Right lobe of liver (tissue), 6 donors: ENCODE measurements around the gene IER5. TPM values are rescaled to one million over a fixed set of nuclear protein-coding genes. Genes with fewer than 3 reads are reported as not detected.
"Not testable (repeated sequence)": the region's sequence is repeated elsewhere in the genome, so short reads cannot be mapped to it uniquely, and the experiment has no call there.

Experiments
- ATAC-seq, 4 donors: fragments of 200-7000 bp; cut with Tn5 transposase; one replicate each; pipeline ENCODE4 v1.9.1; 2020; ENCODE audit warnings: mild to moderate bottlenecking in 4 of 4, moderate library complexity in 4 of 4
- DNase-seq, 3 donors: peaks; one replicate each; pipeline ENCODE4 v3.0.0-alpha.2; 2020
- H3K27ac ChIP-seq, 3 donors: fragments of 200-600 bp; one replicate each; pipeline ENCODE4 v1.8.0; 2022
- H3K27me3 ChIP-seq, 2 donors: fragments of 200-600 bp; one replicate each; pipeline ENCODE4 v1.8.0; 2022
- H3K36me3 ChIP-seq, 4 donors: fragments of 200-600 bp; sonication (generic) in 1 of 4; one replicate each; pipeline versions ENCODE4 v1.5.1 to v1.8.0; 2017 to 2022; ENCODE audit warnings: control low read depth in 1 of 4
- H3K4me1 ChIP-seq, 4 donors: fragments of 200-600 bp; sonication (generic) in 1 of 4; one replicate each; pipeline versions ENCODE4 v1.5.1 to v1.8.0; 2017 to 2022; ENCODE audit warnings: control low read depth in 1 of 4
- H3K4me3 ChIP-seq, 3 donors: fragments of 200-600 bp; one replicate each; pipeline ENCODE4 v1.8.0; 2022
- H3K9me3 ChIP-seq, 4 donors: fragments of 200-600 bp; sonication (generic) in 1 of 4; one replicate each; pipeline versions ENCODE4 v1.5.1 to v1.8.0; 2017 to 2022; ENCODE audit warnings: control low read depth in 1 of 4
- POLR2A ChIP-seq: fragments of 450-650 bp; IDR thresholded peaks from one replicate; pipeline ENCODE4 v1.6.1; 2017; ENCODE audit warnings: antibody characterized with exemption, mild to moderate bottlenecking
- WGBS: methylation state at CpG from one replicate; pipeline ENCODE4 v1.1.6; 2018; ENCODE audit warnings: low coverage, low lambda C conversion rate; ENCODE audit not compliant: insufficient coverage; ENCODE audit errors: missing lambda C conversion rate; 5-methylcytosine and 5-hydroxymethylcytosine counted together
- intact Hi-C, 2 donors: fragments of 100-400 bp; cut with DNase I; formaldehyde crosslinking; loops; one replicate each; pipeline versions ENCODE4 v1.11.2 to v1.14.1; 2022
- total RNA-seq, 6 experiments: library from RNA; depleted of rRNA in 2 of 6; stranded (reverse); fragments of >200 nt in 2 of 6; fragmentation: NEBNext Ultra II Directional in 3 of 6; extraction: Animal tissue kit (Norgen Biotek cat#: 25700) in 3 of 6; gene quantifications; one replicate each; pipeline versions ENCODE4 v1.1.0 to v1.2.4, GENCODE V29; 2016 to 2023
- TF ChIP-seq, protein P1 (sequence below), 4 donors: fragments of 200-600 bp in 3 of 4; fragments of 450-650 bp in 1 of 4; IDR thresholded peaks; one replicate each; pipeline versions ENCODE4 v1.5.1 to v1.8.0; 2016 to 2022; ENCODE audit warnings: antibody characterized with exemption in 4 of 4, mild to moderate bottlenecking in 2 of 4
- donor health status: DM: no; HTN: yes; CAD: no.
- donor health status: DM: no; HTN: no; CAD: no.
- donor health status: DM: no; HTN: no; CAD: no.
- donor health status: DM: no; HTN: yes; CAD: no.
- donor health status: DM: no; HTN: yes; CAD: no.

Gene IER5
- total RNA-seq, 6 experiments from 2014 or later, result 2.0 to 6.2 (median 3.4) TPM

DNA sequence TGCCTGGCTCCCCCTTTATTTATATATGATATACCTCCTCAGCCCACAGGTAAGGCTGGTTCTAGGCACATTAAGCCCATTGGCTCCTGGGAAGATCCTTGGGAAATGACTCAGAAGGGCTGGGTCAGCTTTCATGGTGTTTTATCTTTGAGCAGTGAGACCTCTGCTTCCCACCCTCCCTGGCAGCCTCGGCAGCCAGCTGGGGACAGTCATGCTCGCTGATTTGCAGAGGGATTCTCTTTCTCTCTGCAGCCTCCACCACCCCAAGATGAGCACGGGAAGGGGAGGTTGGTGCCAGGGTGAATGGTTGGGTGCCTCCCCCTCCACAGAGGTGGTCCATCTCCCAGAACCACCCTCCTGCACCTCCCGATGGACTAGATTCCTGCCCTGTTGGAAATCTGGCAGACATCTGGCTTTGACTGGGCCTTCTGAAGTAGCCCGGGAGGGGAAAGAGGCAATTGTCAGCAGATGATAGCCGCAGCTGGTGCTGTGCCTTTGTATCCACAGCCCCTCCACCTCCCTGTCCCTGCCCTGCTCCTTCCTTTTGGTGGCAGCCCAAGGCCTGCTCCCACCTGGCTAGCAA, 24.6 kb downstream of the IER5 start:
- no peaks in the 10 kb centered on the region for H3K9me3 ChIP-seq
- TF ChIP-seq, protein P1, sequence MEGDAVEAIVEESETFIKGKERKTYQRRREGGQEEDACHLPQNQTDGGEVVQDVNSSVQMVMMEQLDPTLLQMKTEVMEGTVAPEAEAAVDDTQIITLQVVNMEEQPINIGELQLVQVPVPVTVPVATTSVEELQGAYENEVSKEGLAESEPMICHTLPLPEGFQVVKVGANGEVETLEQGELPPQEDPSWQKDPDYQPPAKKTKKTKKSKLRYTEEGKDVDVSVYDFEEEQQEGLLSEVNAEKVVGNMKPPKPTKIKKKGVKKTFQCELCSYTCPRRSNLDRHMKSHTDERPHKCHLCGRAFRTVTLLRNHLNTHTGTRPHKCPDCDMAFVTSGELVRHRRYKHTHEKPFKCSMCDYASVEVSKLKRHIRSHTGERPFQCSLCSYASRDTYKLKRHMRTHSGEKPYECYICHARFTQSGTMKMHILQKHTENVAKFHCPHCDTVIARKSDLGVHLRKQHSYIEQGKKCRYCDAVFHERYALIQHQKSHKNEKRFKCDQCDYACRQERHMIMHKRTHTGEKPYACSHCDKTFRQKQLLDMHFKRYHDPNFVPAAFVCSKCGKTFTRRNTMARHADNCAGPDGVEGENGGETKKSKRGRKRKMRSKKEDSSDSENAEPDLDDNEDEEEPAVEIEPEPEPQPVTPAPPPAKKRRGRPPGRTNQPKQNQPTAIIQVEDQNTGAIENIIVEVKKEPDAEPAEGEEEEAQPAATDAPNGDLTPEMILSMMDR (IDR thresholded peaks at IDR 0.05), result no peak
- ATAC-seq (no peak), DNase-seq (peak in 1 of 3 donors; percentile 31)
- peaks cover 0 to 21% (median 11%) of the 10 kb centered on the region in 4 donors for H3K4me1 ChIP-seq
- 58% methylated on average over 3 of the region's 6 CpGs for WGBS
- H3K27me3 ChIP-seq, result no peaks in the 10 kb centered on the region
- intact Hi-C loops, result no loop called here
- no peak overlapping the region for H3K27ac ChIP-seq
- no peaks in the 10 kb centered on the region for H3K36me3 ChIP-seq
- no peak overlapping the region for H3K4me3 ChIP-seq

DNA sequence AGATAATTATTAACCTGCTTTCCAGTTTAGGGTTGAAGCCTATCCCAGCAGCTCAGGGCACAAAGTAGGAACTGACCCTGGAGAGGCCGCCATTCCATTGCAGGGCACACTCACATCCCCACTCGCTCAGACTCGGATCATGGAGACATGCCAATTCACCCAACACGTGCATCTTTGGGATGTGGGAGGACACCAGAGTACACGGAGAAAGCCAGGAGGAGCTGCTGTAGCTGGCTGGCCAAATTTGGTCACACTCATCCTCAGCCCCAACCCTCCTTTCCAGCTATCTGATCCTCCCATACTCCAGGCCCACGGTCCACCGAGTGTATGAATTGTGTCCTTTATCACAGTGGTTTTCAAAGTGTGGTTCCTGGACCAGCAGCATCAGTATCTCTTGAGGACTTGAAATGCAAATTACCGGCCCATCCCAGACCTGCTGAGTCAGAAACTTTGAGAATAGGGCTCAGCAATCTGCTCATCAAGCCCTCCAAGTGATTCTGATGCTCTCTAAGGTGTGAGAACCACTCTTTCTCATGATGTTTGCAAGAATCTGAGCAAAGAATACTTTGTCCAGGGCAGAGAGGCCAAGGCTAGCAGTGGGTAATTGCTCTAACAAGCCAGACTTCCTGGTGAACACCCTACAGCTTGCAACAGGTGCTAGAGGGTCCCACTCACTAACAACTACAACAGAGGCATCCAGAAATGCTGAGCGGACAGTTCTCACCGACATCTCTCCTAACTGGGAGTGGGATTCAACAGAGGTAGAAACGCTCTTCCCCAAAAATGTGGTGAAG, 26.3 kb downstream of the IER5 start:
- ATAC-seq, result no peak

DNA sequence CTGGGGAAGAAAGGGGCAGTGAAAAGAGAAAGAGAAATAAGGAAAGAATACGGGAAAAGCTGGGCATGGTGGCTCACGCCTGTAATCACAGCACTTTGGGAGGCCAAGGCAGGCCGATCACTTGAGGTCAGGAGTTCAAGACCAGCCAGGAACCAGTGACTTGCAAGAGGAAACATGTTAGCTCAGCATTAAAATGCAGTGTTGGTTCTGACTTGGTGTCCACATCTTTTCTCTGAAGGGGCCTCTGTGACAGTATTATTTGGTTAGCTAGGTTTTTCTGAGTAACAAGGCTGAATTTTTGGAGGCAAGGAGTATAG, 26.8 kb downstream of the IER5 start:
- TF ChIP-seq POLR2A, result no peak
- TF ChIP-seq, protein P1 (IDR thresholded peaks at IDR 0.05), result no peak
- intact Hi-C loops, result no loop called here
- Histone ChIP-seq H3K4me1 (peaks cover 0 to 16% (median 7%) of the 10 kb centered on the region in 4 donors), H3K27ac (no peak overlapping the region), H3K4me3 (no peak overlapping the region), H3K27me3 (no peaks in the 10 kb centered on the region), H3K9me3 (no peaks in the 10 kb centered on the region), H3K36me3 (no peaks in the 10 kb centered on the region)
- no peak for ATAC-seq
- no peak for DNase-seq
- 86% methylated on average over 2 of the region's 3 CpGs for WGBS

More for the DNA sequence above, 26.3 kb downstream of the IER5 start:
- Histone ChIP-seq H3K4me1 (peaks cover 0 to 16% (median 7%) of the 10 kb centered on the region in 4 donors), H3K36me3 (no peaks in the 10 kb centered on the region), H3K9me3 (no peaks in the 10 kb centered on the region), H3K27me3 (no peaks in the 10 kb centered on the region), H3K4me3 (no peak overlapping the region), H3K27ac (no peak overlapping the region)
- intact Hi-C loops, result no loop called here
- 87% methylated on average over 9 of the region's 11 CpGs for WGBS
- TF ChIP-seq, protein P1 (IDR thresholded peaks at IDR 0.05), result no peak
- TF ChIP-seq POLR2A, result no peak
- peak in 1 of 3 donors; percentile 4 for DNase-seq

GRCh38 chr1:181115971-181116370, 27.5 kb downstream of the IER5 start:
- H3K36me3 ChIP-seq, DNase-seq, H3K27me3 ChIP-seq, H3K27ac ChIP-seq, intact Hi-C loops, H3K4me3 ChIP-seq, ATAC-seq, H3K9me3 ChIP-seq: not testable (repeated sequence)
- H3K4me1 ChIP-seq, result peaks cover 0 to 16% (median 7%) of the 10 kb centered on the region in 4 donors
- 93% methylated on average over 8 of the region's 9 CpGs for WGBS

GRCh38 chr1:181116819-181117390, 28.4 kb downstream of the IER5 start:
- H3K4me1 ChIP-seq, result peaks cover 0 to 14% (median 5%) of the 10 kb centered on the region in 4 donors
- H3K27ac ChIP-seq, result no peak overlapping the region
- ATAC-seq (no peak), DNase-seq (no peak)
- TF ChIP-seq POLR2A, result no peak
- TF ChIP-seq, protein P1 (IDR thresholded peaks at IDR 0.05), result no peak
- intact Hi-C loops, result no loop called here
- no peak overlapping the region for H3K4me3 ChIP-seq
- 45% methylated on average over 2 of the region's 3 CpGs for WGBS
- H3K9me3 ChIP-seq, result no peaks in the 10 kb centered on the region
- H3K36me3 ChIP-seq, result no peaks in the 10 kb centered on the region
- H3K27me3 ChIP-seq, result no peaks in the 10 kb centered on the region
